HG02884 (cell line): ENCODE data around the gene LYRM9.
"Not testable (repeated sequence)": the region's sequence is repeated elsewhere in the genome, so short reads cannot be mapped to it uniquely, and the experiment has no call there.

ENCODE experiments used
- ATAC-seq: cut with Tn5 transposase; IDR thresholded peaks from one replicate; pipeline ENCODE4 v1.9.1; 2021; ENCODE audit warnings: mild to moderate bottlenecking, moderate library complexity; ENCODE audit not compliant: unreplicated experiment

The LYRM9 gene

GRCh38 chr17:27845264-27846041 lies 47.7 kb downstream of the LYRM9 start:
- ATAC-seq: no peak

DNA sequence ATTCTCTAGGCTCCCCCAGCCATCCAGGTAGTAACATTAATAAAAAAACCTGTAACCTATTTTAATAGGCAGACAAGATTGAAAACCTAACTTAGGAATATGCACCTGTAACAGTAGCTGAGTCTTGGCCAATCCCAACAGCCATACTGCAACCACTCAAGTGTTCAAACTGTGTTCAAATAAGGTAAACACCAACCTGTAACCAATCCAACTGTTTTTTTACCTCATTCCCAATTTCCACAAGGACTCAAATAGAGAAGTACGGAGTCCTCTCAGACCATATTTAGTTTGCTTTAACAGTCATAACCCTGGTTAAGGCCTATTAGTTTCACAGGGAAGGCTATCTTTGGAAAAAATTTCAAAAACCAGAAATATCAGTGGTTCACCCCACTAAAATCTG lies 52.5 kb downstream of the LYRM9 start:
- no peak for ATAC-seq

DNA sequence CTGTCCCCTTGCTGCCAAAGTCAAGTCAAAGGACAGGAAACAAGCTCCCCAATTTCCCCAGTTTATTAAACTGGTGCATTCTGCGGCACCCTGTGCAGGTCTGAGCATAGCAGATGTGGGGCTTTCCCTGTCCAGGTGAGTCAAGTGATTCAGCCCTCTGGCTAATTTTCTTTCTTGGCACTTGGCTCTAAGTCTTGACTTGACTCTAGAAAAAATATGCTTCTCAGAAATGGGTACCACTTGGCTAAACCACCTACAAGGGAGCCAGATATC lies 52.8 kb downstream of the LYRM9 start:
- ATAC-seq: not testable (repeated sequence)

GRCh38 chr17:27839571-27840405 lies 53.4 kb downstream of the LYRM9 start:
- ATAC-seq: not testable (repeated sequence)

GRCh38 chr17:27838607-27839006 lies 54.6 kb downstream of the LYRM9 start:
- not testable (repeated sequence) for ATAC-seq

DNA sequence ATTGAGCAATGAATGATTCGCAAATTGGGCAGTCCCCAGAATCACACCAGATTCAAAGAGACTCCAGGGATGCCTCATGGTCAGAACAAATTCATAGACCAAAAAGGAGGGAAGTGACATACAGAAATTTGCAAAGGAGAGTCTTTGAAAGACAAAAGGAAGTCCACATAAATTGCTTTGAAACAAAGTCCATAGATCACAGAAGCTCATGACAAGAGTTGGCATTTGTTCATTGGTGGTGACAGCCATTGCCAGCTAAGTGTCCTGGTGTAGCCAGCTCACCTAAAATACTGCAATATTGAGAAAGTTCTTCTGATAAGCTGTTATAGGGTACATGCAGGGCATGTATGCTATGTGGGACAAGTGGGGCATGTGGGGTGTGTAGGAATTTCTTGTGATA lies 55.4 kb downstream of the LYRM9 start:
- ATAC-seq: not testable (repeated sequence)

GRCh38 chr17:27836651-27837050 lies 56.5 kb downstream of the LYRM9 start:
- no peak for ATAC-seq

DNA sequence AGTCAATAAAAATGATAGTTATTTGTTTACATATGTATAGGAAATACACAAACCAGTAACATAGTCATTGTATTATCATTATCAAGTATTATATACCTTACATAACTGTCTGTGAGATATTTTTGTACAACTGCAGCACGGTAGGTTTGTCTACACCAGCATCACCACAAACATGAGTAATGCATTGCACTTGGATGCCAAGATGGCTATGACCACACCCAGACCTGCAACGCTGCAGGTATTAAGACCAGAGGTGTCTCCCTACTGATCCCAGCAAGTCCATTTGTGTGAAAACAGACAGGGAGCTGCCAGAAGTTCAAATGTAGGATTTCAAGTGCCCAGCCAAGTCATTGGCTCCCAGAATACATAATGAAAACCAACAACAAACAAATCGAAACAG lies 58.6 kb downstream of the LYRM9 start:
- no peak for ATAC-seq

DNA sequence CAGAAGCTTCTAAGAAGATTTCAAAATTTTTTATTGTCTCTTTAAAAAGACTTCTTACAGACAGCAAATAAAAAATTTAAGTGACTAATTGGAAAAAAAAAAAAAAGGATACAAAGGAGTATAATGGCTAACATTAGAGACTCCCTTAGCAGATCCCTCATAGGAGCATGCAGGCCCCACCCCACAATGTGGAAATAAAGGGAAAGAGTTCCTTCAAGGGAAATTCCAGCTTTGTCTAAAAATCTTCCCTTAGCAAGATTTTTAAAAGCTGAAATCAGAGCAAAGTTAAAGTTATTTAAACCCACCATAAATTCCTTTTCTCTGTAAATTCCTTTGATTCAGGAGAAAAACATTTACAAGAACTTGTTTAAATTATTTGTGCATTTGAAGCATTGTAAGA lies 60.3 kb downstream of the LYRM9 start:
- no peak for ATAC-seq

DNA sequence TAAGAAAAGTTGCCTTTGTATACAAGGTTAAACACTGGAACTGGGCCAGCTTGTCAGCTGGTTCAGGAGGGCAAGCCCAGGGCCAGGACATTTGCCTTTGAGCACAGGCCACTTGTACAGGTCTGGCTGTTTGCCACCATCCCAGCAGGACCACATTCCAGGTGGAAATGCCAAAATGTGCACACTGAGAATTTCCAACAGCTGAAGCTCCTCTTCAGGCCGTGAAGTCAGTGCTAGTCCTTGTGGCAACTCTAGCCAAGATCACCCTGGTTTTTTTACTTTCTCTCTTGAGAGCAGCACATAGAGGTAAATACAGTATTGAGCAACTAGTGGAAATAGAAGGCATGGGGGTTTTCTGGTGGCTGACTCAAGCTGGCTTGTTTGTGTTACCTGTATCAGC lies 63.3 kb downstream of the LYRM9 start:
- not testable (repeated sequence) for ATAC-seq

DNA sequence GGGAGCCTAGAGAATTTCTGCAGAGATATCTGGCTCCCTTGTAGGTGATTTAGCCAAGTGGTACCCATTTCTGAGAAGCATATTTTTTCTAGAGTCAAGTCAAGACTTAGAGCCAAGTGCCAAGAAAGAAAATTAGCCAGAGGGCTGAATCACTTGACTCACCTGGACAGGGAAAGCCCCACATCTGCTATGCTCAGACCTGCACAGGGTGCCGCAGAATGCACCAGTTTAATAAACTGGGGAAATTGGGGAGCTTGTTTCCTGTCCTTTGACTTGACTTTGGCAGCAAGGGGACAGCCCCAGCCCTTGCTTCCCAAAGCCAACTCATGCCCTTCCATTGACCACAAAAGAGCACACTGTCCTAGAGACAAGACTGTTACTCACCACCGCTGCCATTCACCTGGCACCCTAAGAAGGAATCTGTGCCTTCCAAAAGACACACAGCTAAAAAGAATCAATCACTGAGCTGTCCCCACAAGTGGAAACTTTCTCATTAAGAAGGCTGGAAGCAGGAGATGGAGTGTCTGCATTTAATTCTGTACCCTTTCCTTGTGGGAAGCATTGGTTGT lies 63.9 kb downstream of the LYRM9 start:
- ATAC-seq: not testable (repeated sequence)
